ENCODE data around the gene MYBPC3.

MYBPC3 gene

DNA sequence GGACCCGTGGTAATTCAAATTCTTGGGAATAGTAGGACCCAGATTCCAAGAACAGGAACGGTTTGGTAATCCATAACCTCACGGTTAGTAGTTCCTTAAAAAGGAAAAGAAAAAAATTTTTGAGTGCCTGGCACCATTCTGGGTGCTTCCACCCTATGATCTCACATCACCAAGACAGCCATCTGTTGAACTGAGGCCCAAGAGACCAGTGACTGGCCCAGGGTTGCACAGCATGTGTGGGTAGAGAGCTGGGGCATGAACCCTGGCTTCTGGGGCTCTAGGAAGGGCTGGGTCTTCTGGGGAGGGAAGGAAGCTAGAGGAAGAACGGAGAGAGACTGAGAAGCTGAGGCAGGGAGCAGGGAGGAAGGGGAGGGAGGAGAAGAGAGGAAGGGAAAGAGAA, 30.6 kb upstream of the MYBPC3 start:
- DNase-seq: no peak

DNA sequence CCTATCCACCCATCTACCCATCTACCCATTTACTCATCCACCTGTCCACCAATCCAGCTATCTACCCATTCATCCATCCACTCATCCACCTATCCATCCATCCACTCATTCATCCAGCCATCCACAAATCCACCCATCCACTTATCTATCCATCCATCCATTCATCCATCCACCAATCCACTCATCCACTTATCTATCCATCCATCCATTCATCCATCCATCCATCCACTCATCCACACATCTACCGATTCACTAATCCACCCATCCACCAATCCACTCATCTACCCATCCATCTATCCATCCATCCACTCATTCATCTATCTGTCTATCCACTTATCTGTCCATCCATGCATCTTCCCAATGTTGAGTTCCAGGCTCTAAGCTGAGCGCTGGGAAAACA, 27.6 kb upstream of the MYBPC3 start:
- no peak for DNase-seq

DNA sequence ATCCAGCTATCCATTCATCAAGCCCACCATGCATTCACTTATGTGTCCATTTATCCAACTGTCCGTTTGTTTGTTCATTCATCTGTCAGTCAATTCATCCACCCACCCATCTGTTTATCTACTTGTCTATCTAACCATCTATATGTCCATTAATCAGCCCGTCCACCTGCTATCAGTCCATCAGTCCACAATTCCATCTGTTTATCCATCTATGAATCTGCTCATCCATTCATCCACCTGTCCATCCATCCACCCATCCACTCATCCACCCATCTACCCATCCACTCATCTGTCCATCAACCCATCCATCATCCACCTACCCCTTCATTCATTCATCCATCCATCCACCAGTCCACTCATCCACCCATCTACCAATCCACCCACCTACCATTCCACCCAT, 26.8 kb upstream of the MYBPC3 start:
- DNase-seq: no peak

DNA sequence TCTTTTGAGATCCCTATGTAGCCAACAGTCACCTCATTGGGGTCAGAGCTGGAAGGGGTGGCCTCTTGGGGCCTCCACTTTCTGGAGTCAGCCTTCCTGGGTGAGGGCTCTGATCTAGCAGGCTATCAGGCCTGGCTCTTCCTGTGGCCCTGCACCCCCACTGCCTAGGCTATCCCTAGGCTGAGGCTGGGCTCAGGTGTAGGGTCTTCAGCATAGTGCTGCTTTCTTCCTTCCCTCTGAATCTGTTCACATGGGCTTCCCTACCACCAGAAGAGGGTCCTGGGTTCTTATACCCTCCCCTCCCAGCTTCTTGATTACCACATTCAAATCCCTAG, 26.3 kb upstream of the MYBPC3 start:
- no peak for DNase-seq

DNA sequence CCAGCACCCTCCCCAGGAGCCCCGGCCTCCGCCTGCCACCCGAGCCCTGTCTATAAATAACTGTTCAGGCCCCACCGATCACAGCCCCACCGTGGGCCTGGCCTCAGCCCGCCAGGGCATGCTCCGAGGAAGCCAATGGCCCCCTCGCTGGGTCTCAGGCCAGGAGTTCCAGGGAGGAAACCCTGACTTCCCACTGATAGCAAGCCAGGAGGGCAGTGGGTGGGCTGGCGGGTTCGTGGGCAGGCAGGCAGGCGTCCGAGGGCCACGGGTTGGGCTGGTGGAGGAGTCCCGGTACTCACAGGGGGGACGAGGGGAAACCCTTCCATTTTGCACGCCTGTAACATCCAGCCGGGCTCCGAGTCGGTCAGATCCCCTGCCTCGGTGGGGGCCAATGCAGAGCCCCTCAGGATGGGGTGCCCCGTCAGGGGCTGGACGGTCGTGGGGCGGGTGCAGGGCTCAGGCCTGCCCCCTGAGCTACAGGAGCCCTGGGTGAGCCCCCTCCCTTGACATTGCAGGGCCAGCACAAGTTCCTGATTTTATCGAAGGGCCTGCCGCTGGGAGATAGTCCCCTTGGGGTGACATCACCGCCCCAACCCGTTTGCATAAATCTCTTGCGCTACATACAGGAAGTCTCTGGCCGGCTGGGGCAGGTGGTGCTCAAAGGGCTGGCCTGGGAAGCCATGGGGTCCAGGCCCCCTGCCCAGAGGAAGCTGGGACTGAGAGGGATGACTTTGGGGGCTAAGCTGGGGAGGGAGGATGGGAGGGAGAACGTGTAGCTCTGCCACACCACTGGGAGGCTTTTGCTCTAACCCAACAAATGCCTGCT, 25.7 kb upstream of the MYBPC3 start, which contains the start of gene SPI1:
TSS of gene SPI1 (minus strand) at position 538 of the 826 bp plus-strand sequence. CDS start at position 344, 194 bp downstream.
- no peak for DNase-seq

DNA sequence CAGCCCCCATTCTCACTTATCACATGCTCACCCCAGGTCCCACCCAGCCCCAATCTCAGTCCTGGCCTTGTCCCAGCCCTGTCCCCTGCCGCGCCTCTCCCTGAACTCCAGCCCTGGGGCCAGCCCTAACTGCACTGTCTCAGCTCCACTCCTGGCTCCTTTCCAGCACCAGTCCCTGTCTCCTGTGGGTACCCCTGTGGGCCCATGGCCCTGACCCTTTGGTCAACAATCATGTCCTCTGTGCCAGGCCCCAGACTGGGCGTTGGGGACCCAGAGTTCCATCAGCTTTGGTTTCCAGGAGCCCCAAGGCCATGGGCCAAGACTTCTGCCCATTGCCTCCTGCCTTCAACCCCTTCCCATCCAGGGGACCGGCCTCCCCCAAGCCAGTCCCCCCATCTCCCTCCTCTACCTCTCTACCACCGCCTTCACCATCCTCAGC, 25.1 kb upstream of the MYBPC3 start:
- no peak for DNase-seq

DNA sequence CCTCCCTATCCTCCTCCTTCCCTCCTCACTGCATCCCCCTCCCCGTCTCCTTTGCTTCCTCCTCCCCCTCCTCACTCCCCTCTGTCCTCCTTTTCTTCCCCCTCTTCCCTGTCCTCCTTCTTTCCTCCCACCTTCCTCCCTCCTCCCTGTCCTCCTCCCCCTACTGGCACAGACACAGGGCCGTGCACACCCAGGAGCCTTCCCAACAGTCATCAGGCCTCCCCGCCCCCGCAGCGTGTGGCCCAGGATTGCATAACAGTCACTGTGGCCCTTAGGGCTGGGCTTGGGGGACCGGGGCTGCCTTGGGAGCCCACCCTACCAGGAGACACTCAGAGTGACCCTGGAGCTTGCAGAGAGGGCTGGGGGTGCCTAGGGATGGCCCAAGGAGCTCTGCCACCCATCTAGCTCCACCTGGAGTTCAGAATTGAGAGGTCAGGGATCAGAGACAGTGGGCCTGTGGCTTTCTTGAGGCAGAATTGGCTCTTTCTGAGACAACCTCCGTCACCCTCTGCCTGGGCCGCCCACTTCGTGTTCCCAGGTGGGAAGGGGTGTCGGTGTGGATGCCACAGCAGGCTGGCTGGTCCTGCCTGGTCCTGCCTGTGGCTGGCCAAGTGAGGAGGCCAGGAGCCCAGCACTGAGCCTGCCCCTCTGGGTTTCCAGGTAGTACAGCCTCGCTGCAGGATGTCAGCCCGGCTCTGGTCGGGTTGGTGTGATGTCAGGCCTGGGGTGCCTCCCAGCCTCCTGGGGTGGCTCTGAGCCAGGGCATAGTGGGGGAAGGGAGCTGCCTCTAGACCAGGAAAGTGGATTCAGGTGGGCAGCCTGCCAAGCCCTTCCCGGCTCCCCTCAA, 24.2 kb upstream of the MYBPC3 start:
- no peak for DNase-seq

DNA sequence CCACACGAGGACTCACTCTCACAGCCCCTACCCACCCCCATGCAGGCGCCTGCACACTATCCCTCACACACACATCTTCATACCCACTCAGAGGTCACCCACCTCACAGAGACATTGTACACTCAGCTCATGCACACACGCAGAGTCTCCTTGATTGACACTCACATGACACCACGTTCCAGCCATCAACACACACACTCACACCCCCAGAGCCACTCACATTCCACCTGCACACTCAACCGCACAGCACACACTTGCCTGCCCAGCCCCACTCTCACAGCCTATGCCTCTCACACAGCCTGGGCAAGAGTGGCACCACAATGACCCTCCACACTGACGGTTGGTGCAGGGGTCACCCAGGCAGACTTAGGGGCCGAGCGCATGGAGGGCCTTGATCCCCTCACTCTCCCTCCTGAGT, 23.6 kb upstream of the MYBPC3 start:
- no peak for DNase-seq

DNA sequence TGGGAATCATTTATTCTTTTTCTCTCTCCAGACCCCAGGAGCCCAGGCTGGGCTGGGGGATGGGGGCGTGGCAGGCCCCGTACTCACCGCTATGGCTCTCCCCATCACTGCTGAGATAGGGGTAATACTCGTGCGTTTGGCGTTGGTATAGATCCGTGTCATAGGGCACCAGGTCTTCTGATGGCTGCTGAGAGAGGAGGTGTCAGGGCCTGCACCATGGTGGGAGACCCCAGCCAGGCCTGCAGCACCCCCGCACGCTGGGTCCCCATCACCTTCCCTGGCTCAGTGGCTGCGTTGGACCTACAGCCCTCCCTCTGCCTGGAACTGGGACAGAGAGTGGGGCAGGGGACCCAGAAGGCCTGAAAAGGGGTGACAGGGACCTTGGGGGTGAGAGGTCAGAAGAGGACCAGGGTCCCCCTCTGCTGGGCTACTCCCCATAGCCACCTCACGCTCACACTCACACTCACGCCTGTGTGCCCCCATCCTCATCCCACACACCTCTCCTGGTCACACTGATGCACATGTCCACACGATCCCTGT, 23.1 kb upstream of the MYBPC3 start:
- DNase-seq: no peak

DNA sequence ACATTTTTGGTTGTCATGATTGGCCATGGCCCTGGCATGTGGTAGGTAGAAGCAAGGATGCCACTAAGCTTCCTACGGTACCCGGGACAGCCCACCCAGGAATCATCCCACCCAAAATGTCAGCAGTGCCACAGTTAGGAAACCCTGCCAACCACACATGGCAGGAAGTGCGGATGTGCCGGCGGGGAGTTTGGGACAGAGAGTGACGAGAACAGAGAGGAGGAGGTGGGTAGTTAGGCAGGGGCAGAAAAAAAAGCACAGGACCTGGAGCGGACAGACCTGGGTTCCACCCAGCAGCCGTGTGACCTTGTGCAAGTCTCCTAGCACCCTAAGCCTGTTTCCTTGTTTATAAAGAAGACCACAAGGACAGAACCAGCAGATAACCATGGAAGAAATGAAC, 22.5 kb upstream of the MYBPC3 start:
- DNase-seq: no peak

DNA sequence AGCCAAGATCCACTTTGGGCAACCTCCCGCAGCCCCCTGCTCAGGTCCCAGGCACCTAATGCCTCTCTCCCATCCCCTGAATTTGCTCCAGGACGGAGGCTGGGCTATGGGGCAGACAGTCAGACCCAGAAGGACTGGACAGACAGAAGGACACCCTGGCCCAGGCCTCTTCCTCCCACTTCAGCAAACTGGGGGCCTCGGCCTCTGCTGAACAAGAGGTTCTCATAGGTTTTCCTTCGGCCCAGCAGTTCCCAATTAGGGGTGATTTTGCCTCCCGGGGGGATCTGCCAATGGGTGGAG, 22.2 kb upstream of the MYBPC3 start:
- DNase-seq: no peak

DNA sequence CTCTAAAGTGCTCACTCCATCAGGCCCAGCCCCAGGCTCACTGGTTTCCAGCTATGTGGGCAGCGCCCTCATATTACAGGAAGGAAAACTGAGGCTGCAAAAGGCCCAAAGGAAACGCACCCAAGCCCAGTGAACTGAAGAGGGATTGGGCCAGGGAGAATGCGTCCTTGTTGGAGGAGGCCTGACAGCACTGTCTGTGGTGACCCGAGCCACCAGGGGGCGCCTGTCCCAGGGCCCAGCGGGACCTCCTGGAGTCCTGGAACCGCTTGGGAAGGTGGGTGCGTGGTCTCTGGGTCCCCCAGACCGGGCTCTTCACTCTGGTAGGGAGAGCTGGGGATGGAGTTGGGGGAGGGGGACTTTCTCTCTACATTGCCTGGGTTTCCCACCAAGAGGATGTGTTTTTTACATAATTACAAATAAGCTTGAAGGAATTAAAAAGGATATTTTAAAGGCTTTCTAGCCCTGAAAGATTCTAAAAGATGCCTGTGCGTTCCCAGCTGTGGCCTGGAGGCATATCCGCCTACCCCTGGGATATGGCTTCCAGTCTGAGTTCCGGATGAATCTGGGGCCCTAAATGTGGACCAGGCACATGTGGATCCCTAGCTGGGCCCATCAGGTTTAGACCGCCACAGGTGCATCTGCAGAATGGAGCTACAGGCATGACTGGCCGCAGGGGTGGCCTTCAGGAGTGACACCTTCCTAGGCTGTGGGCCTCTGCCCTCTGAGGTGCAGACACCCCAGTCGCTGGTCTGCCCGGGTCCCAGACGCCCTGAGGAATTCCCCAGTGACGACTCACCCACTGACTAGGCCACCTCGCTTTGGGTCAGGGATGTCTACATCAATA, 21.6 kb upstream of the MYBPC3 start:
- no peak for DNase-seq

DNA sequence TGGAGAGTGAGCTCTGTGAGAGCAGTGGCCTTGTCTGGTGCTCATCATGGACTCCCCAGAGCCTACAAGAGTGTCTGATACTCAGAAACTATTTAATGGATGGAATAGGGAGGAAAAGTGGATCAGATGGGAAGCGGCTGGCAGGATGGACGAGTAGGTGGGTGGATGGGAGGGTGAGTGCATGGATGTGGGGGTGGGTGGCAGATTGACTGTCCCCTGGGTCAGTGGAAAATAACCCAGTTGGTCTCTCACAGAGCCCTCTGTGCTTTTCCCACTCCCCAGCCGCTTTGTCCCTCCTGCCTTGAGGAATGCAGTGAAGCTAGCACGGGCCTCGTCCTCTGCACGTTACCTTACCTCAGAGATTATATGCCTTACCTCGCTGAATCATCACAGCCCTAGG, 19.9 kb upstream of the MYBPC3 start:
- DNase-seq: no peak

DNA sequence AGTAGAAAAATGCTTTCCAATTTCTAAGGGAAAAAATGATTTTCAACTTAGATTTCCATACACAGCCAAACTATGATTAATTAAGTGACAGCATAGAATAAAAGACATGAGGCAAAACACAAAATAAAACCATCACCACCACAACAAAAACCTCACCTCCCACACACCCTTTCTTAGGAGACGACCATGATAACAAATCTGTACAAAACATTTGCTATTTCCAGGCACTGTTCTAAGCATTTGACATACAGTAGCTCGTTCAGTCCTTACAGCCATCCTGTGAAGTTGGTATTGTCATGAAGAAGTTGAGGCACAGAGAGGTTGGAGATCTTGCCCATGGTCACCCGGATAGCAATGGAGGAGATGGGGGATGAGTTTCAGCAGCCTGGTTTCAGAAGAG, 17.2 kb upstream of the MYBPC3 start:
- DNase-seq: no peak

DNA sequence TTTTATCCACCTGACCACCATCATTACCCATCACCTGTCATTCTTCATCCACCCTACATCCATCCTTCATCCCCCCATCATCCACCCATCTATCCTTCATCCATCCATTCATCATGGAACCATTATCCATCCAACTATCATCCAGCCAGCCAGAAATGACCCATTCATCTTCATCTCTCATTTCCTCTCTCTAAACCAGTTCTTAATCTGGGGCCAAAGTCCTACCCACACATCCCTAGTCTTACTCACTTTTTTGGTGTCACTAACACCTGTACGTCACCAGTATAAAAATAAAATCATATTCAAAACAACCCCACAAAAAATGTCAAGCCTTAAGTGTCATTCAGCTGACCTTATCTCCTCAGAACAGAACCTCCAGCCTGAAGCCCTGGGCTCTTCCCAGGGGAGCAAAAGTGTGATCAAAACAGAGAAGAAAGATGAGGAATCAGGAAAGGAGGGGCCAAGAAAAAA, 13.6 kb upstream of the MYBPC3 start:
- no peak for DNase-seq

DNA sequence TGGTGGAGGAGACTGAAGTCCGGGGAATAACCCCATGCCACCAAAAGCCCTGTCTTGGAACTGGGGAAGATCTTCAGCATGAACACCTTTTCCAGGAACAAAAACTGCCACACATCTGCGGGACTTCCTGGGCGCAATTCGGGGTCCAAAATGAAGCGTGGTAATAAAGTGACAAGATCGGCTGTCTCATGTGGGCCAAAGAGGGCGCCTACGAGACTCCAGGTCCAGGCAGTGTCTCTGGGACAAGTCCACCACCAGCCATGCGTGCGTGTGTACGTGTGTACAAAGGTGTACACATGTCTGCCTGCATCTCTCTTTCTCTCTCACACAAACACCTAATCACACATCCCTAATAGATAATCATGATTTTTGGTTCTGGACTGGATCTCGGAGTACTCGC, 8.9 kb upstream of the MYBPC3 start:
- no peak for DNase-seq

DNA sequence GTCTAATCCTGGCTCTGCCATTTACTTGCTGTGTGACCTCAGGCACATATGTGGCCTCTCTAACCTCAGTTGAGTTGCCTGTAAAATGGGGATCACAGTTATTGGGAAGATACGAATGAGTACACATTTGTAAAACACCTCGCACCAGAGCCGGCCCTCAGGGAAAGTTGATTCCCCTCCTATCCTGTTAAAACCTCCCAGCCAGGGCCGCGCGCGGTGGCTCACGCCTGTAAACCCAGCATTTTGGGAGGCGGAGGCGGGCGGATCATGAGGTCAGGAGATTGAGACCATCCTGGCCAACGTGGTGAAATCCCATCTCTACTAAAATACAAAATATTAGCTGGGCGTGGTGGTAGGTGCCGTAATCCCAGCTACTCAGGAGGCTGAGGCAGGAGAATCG, 7.8 kb upstream of the MYBPC3 start:
- no peak for DNase-seq

DNA sequence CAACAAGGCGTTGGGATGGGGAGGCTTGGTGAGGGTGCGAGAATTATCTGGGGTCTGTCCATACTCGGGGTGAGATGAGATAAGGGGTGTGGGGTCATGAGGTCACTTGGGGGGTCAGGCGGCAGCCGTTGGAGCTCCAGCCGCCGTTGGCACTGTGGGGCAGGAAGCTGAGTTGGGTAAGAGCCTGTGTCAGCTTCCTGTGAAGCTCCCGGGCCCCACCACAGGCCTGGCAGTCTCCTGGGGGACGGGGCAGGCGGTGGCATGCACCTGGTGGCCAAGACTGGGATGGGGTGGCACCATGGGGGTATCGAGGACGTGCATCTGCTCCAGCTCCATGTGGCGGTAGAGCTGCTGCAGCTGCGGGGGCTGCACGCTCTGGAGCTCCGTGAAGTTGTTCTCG, 7.1 kb upstream of the MYBPC3 start:
- DNase-seq: no peak

DNA sequence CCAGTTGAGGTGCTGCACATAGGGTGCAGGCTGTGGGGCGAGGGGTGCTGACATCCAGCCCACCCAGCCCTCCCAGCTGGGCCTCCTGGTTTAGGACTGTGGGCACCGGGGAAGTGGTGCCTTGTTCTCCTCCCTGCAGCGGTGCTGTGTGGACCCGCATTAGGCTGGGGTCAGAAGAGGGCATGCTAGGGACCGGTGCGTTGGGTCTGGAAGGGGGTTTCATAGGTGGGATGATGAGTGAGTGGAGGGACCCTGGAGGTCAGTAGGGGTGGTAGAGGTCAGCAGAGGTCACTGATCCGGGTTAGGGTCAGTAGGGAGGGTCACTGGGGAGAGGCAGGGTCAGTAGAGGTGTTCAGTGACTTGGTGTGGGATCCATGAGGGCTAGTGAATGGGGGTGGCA, 6.7 kb upstream of the MYBPC3 start:
- DNase-seq: no peak

DNA sequence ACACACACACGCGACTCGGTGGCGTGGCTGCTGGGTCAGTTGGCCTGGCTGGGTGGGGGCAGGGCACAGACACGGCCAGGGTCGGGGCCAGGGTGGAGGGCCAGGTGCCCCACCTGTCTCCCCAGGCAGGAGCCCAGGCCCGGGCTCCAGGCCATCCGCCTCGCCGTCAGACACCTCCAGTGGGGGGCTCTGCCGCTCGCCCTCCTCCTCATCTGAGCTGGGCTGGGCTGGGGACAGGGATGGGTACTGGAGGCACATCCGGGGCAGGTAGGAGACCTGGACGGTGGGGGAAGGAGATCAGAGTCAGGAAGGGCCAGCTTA, 6.2 kb upstream of the MYBPC3 start:
- no peak for DNase-seq

DNA sequence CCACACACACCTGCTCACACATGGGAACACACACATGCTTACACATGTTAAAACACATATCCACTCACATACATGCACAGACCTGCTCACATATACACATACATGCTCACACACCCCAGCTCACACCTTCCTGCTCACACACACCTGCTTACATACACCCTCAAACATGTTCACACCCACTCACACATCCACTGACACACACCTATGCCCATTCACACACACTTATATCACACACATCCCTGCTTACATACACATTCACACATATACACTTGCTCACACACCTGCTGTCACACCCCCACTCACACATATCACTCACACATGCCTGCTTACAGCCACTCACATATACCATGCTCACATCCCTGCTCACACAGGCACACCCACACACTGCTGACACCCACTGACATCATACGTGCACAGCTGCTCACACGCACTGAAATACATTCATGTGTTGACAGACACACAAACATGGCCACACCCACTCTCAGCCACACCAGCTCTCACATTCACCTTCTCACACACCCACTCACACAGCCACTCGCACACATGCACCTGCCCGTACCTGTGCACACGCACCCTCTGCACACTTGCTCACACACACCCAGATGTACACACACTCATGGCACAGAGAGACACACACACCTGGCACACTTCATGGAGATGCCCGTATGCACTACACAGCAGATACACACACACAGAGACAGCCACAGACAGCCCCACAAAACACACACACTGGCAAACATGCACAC, 5.7 kb upstream of the MYBPC3 start:
- DNase-seq: no peak

DNA sequence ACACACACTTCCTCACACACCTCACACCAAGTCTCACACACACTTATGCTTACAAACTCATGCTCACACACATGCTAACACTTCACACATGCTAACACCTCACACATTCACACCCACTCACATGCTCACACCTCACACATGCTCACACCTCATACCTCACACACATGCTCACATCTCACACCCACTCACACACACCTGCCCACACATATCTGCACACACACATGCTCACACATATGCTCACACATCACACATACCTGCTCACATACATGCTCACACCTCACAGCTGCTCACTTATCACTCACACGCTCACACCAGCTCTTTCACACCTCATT, 4.5 kb upstream of the MYBPC3 start:
- no peak for DNase-seq

Measured in NCI-H1417 treated with DMSO at 0.1 percent for 48 hours (cell line).